Measurements from ENCODE around the gene SUGCT. TPM values are rescaled to one million over a fixed set of nuclear protein-coding genes. Genes with fewer than 3 reads are reported as not detected.

The SUGCT gene
- total RNA-seq, 1 donor from 2014 or later: not detected

GRCh38 chr7:40804477-40805215, 669.8 kb downstream of the SUGCT start:
- intact Hi-C loops (cut with micrococcal nuclease): no loop called here

- intact Hi-C loops (cut with micrococcal nuclease): no loop called here
Observed at GRCh38 chr7:40805361-40805760, 670.6 kb downstream of the SUGCT start.

GRCh38 chr7:40808378-40808942, 673.7 kb downstream of the SUGCT start:
- intact Hi-C loops (cut with micrococcal nuclease): no loop called here

- intact Hi-C loops (cut with micrococcal nuclease): no loop called here
Observed at GRCh38 chr7:40810274-40810673, 675.5 kb downstream of the SUGCT start.

- intact Hi-C loops (cut with micrococcal nuclease): no loop called here
Observed at GRCh38 chr7:40811666-40812065, 676.9 kb downstream of the SUGCT start.

- intact Hi-C loops (cut with micrococcal nuclease): no loop called here
Observed at GRCh38 chr7:40815022-40815421, 680.2 kb downstream of the SUGCT start.

GRCh38 chr7:40815512-40815911, 680.7 kb downstream of the SUGCT start:
- intact Hi-C loops (cut with micrococcal nuclease): no loop called here

- intact Hi-C loops (cut with micrococcal nuclease): no loop called here
Observed at GRCh38 chr7:40822861-40823260, 688.1 kb downstream of the SUGCT start.

GRCh38 chr7:40824461-40824860, 689.7 kb downstream of the SUGCT start:
- intact Hi-C loops (cut with micrococcal nuclease): no loop called here

- intact Hi-C loops (cut with micrococcal nuclease): no loop called here
Observed at GRCh38 chr7:40826411-40827221, 691.8 kb downstream of the SUGCT start.

GRCh38 chr7:40827222-40828085, 692.6 kb downstream of the SUGCT start:
- intact Hi-C loops (cut with micrococcal nuclease): no loop called here

- intact Hi-C loops (cut with micrococcal nuclease): no loop called here
Observed at GRCh38 chr7:40828686-40829600, 694.1 kb downstream of the SUGCT start.

- intact Hi-C loops (cut with micrococcal nuclease): no loop called here
Observed at GRCh38 chr7:40833191-40833887, 698.5 kb downstream of the SUGCT start.

- intact Hi-C loops (cut with micrococcal nuclease): no loop called here
Observed at GRCh38 chr7:40833888-40834234, 699.1 kb downstream of the SUGCT start.

- intact Hi-C loops (cut with micrococcal nuclease): no loop called here
Observed at GRCh38 chr7:40836218-40836617, 701.4 kb downstream of the SUGCT start.

- intact Hi-C loops (cut with micrococcal nuclease): no loop called here
Observed at GRCh38 chr7:40839881-40840280, 705.1 kb downstream of the SUGCT start.

GRCh38 chr7:40840990-40841389, 706.2 kb downstream of the SUGCT start:
- intact Hi-C loops (cut with micrococcal nuclease): no loop called here

GRCh38 chr7:40842641-40843040, 707.8 kb downstream of the SUGCT start:
- intact Hi-C loops (cut with micrococcal nuclease): no loop called here

- intact Hi-C loops (cut with micrococcal nuclease): no loop called here
Observed at GRCh38 chr7:40843338-40843985, 708.7 kb downstream of the SUGCT start.
